ENCODE measurements around the gene DUSP28.

- TF ChIP-seq CTCF (IDR thresholded peaks at IDR 0.05), result no peak
- no peak for TF ChIP-seq POLR2AphosphoS5 (IDR thresholded peaks at IDR 0.05)
Observed at GRCh38 chr2:240578488-240578887, 18.3 kb downstream of the DUSP28 start.
